Measurements from ENCODE around the gene NEDD8.
"Not testable (repeated sequence)": the region's sequence is repeated elsewhere in the genome, so short reads cannot be mapped to it uniquely, and the experiment has no call there.

NEDD8 gene

DNA sequence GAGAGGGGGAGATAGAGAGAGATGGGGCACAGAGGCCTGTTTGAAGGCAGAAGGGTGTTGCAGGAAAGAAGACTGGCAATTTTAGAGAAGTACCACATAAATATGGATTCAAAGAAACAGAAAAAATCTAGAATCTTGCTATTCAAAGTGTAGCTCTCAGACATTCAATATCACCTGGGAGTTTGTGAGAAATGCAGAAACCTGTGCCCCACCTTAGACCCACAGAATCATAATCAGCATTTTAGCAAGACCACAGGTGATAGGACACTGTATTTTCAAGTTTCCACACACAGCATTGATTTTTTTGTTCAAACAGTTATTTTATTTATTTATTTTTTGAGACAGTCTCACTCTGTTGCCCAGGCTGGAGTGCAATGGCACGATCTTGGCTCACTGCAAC lies 3.3 kb downstream of the NEDD8 start:
- no peak for DNase-seq

DNA sequence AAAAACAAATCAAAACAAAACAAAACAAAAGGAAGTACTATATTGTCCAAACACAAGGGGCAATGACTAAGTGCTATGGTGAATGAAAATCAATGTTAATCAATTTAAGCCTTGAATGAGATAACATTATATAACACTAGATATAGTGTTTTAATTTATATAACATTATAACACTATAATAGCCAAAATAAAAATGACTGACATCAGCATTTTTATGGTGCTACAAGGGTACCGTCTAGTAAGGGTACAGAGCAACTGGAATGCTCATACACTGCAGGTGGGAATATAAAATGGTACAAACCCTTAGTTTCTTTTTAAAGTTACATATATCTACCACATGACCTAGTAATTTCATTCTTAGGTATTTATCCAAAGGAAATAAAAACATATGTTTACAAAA lies 5.7 kb downstream of the NEDD8 start:
- no peak for DNase-seq

DNA sequence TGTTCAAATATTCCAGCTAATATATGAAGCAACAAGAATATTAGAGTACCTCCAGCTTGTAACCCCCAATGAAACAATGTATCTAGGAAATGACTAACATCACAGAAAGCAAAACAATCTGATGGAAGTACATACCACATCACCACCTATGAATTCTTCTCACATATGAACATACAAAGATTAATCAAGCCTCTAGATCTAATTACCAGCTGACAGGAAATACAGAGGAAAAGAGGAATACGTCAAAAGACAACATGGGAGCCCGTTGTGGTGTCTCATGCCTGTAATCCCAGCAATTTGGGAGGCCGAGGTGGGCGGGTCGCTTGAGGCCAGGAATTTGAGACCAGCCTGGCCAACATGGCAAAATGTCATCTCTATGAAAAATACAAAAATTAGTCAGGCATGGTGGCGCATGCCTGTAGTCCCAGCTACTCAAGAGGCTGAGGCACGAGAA lies 7.5 kb downstream of the NEDD8 start:
- DNase-seq = no peak

DNA sequence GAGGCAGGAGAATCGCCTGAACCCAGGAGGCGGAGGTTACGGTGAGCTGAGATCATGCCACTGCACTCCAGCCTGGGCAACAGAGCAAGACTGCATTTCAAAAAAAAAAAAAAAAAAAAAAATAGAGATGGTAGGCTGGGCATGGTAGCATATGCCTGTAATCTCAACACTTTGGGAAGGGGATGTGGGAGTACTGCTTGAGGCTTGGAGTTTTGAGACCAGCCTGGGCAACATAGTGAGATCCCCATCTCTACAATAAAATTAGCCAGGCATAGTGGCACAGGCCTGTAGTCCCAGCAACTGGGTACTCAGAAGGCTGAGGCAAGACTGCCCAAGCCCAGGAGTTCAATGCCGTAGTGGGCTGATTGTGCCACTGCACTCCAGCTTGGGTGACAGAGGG lies 9.2 kb downstream of the NEDD8 start:
- not testable (repeated sequence) for DNase-seq

DNA sequence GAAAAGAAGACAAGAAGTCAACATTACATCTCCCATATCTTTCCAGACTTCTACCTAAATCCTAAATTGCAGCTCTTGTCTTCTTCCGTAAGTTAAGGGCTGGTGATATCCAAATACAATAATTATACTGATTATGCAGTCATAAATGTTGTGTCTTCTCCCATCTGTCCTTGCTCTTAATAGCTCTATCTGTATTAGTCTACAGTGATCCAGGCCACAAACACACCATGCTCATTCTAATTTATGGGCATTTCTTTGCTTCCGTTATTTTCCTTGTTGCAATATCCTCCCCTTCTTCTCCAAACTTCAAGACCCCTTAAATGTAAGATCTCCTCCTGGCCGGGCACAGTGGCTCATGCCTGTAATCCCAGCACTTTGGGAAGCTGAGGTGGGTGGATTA lies 12.6 kb downstream of the NEDD8 start:
- no peak for DNase-seq

DNA sequence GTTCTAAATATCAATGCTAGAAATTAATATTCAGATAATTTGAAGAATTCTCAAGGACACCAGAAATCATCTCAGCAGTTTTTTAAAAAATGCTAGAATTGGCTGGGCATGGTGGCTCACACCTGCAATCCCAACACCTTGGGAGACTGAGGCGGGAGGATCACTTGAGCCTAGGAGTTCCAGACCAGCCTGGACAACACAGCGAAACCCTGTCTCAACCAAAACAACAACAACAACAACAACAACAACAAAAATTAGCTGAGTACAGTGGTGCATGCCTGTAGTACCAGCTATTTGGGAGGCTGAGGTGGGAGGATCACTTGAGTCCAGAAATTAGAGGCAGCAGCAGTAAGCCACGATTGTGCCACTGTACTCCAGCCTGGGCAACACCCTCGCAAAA lies 13.1 kb downstream of the NEDD8 start:
- DNase-seq = no peak

DNA sequence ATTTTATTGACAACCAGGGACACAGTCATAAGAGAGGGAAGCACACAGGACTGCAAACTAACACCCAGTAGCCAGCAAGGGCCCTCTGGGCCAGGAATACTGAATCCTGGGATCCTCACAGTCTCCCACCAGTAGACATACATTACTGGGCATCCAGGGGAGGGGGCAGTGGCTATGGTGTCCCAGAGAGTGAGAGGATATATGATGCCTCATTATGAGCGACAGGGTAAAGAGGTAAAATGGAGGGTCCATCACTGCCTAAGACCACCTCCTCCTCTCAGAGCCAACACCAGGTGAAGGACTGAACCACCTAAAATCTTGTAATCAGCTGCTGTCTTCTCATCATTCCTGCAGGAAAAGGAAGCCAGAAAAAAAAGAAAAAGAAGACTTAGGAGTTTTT lies 15.3 kb downstream of the NEDD8 start:
- not testable (repeated sequence) for DNase-seq

DNA sequence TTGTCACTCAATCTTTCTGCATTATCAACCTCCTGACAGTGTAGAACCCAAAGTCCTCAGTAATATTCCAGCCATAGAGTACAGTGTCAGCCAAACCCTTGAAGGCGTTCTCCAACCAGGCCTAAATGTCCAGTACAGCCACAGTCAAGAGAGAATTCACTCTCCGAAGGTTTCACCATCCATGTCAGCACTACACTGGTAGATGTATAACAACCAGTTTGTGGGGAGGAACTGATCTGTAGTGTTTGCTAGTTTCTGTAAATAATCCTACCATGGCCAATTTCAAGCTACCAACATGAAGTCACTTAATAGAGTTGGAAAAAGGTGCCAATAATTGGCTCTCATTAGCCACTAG lies 15.8 kb downstream of the NEDD8 start:
- DNase-seq = no peak

DNA sequence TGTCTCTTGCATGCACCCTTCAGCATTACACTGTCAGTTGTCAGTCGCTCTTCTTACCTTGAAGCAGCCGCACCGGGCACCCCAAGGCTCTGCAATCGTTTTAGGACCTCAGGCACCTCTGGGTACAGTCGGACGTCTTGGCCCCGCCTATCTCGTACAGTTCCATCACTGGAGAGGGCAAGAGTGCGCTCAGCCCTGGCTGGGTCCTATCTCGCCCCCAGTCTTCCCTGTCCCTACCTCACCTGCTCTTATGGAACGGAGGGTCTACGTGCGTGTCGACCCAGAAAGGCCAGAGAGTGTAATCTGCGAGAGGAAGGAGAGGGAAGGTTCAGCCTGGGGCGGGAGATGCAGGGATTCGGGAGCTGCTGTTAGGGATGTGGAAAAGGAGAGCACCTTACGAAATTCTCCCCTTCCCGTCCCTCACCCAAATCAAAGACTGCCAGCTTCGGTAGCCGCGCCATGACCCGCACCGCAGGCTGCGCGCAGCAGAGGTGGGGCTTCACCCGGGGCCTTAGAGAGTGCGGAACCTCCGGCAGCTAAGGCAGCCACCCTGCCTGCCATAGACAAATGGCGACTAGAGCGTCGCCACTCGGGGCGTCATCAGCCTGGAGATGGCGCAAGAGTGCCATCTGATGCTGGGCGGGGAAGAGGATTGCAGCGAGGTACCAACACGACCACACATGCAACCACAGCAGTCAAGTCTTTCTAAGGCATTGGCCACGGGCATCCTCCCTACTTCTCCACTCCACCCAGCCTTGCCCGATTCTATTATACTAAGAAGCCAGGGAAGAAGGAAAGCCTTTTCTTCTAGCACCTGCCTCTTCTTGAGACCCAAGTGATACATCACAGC lies 16.4 kb downstream of the NEDD8 start, which contains the start of gene MDP1:
Gene MDP1 (minus strand): TSS at position 572 of the 850 bp plus-strand sequence. CDS start 111 bp downstream, at position 461.
- DNase-seq = peak; percentile 29 to 93 (median 75)

DNA sequence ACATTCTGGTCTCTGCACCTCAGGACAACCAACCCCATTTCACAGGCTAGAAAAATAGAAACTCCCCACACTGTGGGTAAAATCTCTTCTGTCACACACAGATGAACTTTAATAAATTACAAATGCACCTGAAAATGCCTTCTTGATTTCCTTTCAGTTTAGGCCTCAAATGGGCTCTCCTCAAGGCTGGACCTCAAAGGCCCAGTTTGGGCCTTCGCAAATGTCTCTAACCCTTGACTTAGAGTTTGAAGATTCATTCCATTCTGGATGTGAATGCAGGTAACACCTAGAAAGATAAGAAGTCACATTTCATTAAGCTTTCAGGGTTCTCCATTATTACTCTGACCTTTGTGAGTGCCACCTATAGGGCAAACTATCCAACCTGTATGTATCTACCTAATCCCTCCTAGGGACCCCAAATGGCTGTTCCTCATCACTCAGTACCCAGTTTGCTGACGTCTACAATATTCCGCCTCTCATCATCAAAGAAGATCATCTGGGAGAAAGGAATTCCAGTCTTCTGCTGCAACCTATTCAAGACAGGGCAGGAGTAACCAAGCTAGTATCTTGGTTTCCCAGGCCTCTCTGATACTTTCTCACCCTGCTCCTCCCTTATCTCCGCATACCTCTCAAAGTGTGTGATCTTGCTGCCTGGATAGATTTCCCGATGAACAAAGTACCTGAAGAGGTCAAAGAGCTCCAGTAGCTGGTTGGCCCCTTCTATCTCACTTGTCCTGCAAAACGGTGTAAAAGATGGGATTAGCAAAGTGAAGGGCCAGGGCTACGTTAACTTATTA lies 18.1 kb downstream of the NEDD8 start:
- DNase-seq = no peak

DNA sequence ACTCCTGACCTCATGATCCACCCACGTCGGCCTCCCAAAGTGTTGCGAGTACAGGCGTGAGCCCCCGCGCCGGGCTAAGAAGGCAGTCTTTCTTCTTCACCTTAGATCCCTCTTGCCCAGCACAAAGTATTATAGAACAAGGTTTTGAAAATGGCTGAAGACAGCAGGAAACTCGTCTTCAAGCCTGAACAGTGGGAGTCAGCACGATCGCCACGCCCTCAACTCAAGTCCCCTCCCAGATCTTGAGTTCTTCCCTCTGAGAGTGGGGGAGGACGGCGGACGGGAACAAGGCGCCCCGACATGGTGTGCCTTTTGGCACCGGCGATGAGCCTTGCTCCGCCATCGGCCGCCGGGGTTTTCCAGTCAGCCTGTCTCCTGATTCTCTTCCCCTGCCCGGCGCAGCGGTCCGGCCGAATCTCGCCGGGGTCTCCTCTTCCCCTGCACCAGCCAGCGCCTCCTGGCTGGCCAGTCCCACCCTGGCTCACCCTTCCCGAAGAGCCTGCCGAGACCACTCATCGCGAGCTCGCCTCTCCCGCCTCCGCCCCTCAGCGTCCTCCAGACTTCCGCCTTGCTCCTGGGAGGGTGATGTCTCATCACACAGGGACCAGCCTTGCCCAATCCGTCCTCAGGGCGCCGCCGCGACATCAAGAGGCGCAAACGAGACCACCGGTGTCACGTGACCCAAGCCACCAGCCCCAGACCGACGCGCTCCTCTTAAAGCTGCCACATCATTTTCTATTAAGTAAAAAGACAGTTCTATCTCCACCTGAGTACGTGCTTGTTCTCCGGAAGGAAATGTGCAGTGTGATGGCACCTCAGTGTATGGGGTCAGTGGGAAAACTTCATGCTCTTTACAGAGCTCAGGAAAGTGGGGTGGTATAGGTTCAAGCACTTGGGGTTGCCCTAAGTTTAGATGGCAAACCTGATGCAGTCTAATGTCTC lies 19.0 kb downstream of the NEDD8 start, which contains the start of gene CHMP4A:
Gene CHMP4A (minus strand): TSS at position 565 of the 942 bp plus-strand sequence. CDS start 49 bp downstream, at position 516.
- DNase-seq = peak; percentile 37 to 97 (median 88)

DNA sequence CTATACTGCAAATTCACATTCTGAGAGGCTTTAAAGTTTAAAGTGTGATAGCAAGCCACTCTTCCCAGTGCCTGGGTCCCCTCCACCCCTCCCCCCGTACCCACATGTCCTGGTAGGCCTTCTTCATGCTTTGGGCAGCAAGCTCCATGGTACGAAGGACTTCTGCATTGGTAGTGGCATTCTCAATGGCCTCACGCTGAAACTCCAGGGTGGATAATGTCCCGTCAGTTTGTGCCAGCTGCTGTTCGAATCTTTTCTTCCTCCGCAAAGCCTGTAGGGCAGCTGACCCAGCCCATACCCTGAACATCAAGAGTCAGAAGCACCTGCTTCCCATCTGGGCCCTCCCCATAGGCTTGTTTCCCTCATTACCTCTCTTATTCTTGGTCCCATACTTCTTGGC lies 20.9 kb downstream of the NEDD8 start:
- no peak for DNase-seq

DNA sequence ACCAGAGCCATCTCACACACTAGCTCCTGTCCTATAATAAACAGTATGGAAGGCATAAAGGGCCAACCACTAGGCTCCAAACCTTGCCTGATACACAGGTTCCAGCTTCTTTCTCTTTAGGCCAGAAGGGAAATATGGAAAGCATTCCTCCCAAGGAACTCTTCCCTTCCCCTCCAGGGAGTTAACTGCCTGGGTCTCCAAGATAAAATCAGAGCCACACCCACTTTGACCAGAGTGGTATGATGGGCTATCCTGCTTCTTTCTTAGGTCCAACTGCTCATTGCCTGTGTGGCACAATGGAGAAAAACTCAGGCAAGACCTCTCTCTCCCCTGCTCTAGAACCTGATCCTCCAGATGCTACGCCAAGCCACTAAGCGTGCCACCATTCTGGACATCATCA lies 24.5 kb downstream of the NEDD8 start:
- no peak for DNase-seq

DNA sequence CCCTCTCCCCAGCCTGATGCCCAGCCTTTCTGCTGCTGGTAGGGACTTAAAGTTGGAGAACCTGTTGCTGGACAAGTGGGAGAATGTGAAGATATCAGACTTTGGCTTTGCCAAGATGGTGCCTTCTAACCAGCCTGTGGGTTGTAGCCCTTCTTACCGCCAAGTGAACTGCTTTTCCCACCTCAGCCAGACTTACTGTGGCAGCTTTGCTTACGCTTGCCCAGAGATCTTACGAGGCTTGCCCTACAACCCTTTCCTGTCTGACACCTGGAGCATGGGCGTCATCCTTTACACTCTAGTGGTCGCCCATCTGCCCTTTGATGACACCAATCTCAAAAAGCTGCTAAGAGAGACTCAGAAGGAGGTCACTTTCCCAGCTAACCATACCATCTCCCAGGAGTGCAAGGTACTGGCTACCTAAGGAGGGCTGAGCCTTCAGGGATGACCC lies 25.0 kb downstream of the NEDD8 start:
- DNase-seq = no peak

DNA sequence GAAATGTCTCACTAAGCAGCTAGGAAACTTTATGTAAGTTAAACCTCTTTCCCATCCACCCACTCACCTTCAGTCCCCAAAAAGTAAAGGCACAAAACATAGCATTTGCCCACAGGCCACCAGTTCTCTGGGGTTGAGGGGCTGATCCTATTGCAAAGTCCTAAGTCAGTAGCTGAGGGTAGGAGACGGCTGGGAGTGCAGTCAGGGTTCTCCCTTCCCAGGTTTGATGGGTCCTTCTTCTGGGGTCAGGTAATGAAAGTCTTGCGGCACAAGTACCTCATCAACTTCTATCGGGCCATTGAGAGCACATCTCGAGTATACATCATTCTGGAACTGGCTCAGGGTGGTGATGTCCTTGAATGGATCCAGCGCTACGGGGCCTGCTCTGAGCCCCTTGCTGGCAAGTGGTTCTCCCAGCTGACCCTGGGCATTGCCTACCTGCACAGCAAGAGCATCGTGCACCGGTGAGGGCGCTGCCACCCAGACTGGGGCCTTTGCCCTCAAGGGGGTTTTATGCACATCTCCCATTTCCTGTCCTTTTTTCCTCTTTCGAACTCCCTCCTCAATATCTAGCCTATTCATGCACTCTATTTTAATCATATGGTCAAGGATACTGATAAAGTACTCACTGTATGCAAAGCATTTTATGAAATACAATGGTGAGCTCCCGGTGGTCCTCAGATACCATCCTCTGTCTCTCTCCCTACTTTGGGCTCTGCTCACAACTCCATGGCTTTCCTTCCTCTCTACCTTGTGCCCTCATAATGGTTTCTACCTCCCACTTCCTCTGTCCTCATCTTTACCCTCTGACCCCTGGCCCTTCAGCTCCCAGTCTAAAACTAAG lies 25.7 kb downstream of the NEDD8 start:
- no peak for DNase-seq

DNA sequence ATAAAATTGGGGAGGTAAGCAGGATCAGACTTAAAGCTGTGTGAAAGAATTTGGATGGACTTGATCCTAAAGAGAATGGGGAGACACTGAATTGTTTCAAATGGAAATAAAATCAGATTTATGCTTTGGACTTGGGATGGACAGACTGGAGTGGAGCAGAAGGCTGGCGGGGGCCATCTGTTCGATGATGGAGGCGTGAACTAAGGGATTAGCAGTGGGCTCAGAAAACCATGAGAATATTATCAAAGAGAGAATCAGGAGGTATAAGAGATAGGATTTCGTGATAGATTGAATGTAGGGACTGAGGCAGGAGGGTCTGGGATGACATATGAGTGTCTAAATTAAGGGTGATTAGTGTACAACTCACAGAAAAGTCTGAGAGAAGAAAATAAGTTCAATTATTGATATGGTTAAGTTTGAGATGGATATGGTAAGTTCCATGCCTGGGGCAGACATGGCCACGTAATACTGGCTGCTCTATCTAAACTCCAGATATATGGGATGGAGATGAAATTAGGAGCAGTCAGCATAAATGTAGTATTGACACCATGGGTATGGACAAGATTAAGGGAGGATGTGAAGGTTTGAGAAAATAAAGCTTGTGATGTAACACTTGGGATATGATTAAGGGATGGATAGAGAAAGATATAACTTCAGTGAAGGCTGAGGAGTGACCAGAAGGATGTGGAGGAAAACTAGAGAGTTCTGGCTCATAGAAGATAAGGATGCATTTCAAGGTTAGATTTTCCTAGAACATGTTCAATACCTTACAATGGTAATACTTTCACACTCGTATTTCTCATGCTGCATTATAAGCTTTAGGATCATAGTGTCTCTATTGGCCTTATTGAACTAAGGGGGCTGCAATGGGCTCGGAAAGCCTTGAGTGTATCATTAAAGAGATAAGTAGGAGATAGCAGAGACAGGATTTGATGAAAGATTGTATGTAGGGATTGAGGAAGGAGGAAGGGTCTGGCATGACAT lies 27.7 kb downstream of the NEDD8 start:
- no peak for DNase-seq

DNA sequence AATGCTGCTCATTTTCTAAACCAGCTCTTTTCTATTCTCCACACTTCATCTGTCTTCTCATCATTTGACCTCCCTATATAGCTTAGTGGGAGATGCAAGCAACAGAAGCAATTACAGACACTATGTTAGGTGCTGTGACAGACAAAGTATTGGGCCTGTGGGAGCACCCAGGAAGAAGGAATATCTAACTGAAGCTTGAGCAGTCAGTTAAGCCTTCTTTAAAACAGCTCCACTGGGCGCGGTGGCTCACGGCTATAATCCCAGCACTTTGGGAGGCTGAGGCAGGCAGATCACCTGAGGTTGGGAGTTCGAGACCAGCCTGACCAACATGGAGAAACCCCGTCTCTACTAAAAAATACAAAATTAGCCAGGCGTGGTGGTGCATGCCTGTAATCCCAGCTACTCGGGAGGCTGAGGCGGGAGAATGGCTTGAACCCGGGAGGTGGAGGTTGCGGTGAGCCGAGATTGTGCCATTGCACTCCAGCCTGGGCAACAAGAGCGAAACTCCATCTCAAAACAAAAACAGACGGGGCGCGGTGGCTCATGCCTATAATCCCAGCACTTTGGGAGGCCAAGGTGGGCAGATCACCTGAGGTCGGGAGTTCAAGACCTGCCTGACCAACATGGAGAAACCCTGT lies 28.8 kb downstream of the NEDD8 start:
- DNase-seq = not testable (repeated sequence)

DNA sequence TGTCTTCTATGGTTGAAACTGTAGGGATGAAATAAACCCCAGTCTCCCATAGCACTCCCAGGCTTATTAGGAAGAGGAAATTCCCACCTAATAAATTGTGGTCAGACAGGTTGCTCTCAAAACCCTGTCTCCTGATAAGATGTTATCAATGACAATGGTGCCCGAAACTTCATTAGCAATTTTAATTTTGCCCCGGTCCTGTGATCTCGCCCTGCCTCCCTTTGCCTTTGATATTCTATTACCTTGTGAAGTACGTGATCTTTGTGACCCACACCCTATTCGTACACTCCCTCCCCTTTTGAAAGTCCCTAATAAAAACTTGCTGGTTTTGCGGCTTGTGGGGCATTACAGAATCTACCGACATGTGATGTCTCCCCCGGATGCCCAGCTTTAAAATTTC lies 29.6 kb downstream of the NEDD8 start:
- not testable (repeated sequence) for DNase-seq

Measured in nucleus accumbens (tissue), 56 donors.